Measurements from ENCODE around the gene PDZD2.

The PDZD2 gene

DNA sequence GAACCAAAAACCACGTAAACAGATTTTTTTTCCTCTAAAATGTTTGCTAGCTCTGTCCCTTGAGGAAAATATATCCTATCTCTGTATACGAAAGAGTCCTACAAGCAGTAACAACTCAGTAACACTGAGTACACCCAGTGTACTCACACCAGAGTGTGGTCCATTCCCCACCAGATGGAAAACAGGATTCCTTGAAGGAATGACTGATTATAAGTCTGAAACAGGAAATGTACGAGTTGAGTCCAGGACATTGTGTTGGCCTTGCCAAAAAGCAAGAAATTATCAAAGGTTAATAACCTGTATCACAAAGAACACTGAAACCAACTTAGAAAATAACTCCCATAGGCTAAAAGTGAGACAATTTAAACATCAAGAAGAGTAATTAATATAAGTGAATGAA is 514.8 kb downstream of the PDZD2 start:
- DNase-seq (ENCODE audit: low read depth, low spot score) = no peak
- Histone ChIP-seq H3K4me1 (ENCODE audit: insufficient read depth, insufficient read length) (no peaks in the 10 kb centered on the region), H3K27me3 (ENCODE audit: insufficient read depth, insufficient read length) (no peaks in the 10 kb centered on the region), H3K36me3 (ENCODE audit: insufficient read depth, insufficient read length, low read length) (peaks cover 8% of the 10 kb centered on the region), H3K9me3 (ENCODE audit: insufficient read depth, low read length) (no peaks in the 10 kb centered on the region), H3K9ac (ENCODE audit: insufficient read length, low read depth) (no peak overlapping the region), H3K4me3 (ENCODE audit: insufficient read length, low read depth) (no peak overlapping the region)
- TF ChIP-seq ZNF274 (IDR thresholded peaks at IDR 0.05; ENCODE audit: low read depth, low read length) (no peak), SUZ12 (IDR thresholded peaks at IDR 0.05; ENCODE audit: extremely low read depth, insufficient read depth, insufficient read length) (no peak), YY1 (IDR thresholded peaks at IDR 0.05; ENCODE audit: insufficient read depth, insufficient read length) (no peak)

DNA sequence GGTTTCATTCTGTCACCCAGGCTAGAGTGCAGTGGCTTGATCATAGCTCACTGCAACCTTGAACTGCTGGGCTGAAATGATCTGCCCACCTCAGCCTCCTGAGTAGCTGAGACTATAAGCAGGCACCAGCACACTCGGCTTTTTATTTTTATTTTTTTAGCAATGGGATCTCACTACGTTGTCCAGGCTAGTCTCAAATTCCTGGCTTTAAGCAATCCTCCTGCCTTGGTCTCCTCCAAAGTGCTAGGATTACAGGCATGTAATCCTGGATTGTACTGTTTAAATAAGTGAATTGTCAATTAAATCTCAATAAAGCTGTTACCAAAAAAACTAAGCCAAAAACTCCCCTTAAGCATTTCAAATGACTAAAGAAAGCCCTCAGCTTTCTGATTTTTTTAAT is 516.3 kb downstream of the PDZD2 start:
- Histone ChIP-seq H3K4me3 (ENCODE audit: insufficient read length, low read depth) (no peak overlapping the region), H3K36me3 (ENCODE audit: insufficient read depth, insufficient read length, low read length) (peaks cover 16% of the 10 kb centered on the region), H3K27me3 (ENCODE audit: insufficient read depth, insufficient read length) (no peaks in the 10 kb centered on the region), H3K9me3 (ENCODE audit: insufficient read depth, low read length) (no peaks in the 10 kb centered on the region), H3K4me1 (ENCODE audit: insufficient read depth, insufficient read length) (no peaks in the 10 kb centered on the region), H3K9ac (ENCODE audit: insufficient read length, low read depth) (no peak overlapping the region)
- DNase-seq (ENCODE audit: low read depth, low spot score) = no peak
- TF ChIP-seq SUZ12 (IDR thresholded peaks at IDR 0.05; ENCODE audit: extremely low read depth, insufficient read depth, insufficient read length) = no peak
- TF ChIP-seq ZNF274 (IDR thresholded peaks at IDR 0.05; ENCODE audit: low read depth, low read length) = no peak
- no peak for TF ChIP-seq YY1 (IDR thresholded peaks at IDR 0.05; ENCODE audit: insufficient read depth, insufficient read length)

- TF ChIP-seq YY1 (IDR thresholded peaks at IDR 0.05; ENCODE audit: insufficient read depth, insufficient read length) = no peak
- TF ChIP-seq ZNF274 (IDR thresholded peaks at IDR 0.05; ENCODE audit: low read depth, low read length) = no peak
- no peak for TF ChIP-seq SUZ12 (IDR thresholded peaks at IDR 0.05; ENCODE audit: extremely low read depth, insufficient read depth, insufficient read length)
- Histone ChIP-seq H3K9me3 (ENCODE audit: insufficient read depth, low read length) (no peaks in the 10 kb centered on the region), H3K36me3 (ENCODE audit: insufficient read depth, insufficient read length, low read length) (peaks cover 16% of the 10 kb centered on the region), H3K27me3 (ENCODE audit: insufficient read depth, insufficient read length) (no peaks in the 10 kb centered on the region), H3K4me3 (ENCODE audit: insufficient read length, low read depth) (no peak overlapping the region), H3K4me1 (ENCODE audit: insufficient read depth, insufficient read length) (no peaks in the 10 kb centered on the region), H3K9ac (ENCODE audit: insufficient read length, low read depth) (no peak overlapping the region)
- DNase-seq (ENCODE audit: low read depth, low spot score) = no peak
Observed at GRCh38 chr5:32156635-32157034, 517.7 kb downstream of the PDZD2 start.

- Histone ChIP-seq H3K4me1 (ENCODE audit: insufficient read depth, insufficient read length) (no peaks in the 10 kb centered on the region), H3K9ac (ENCODE audit: insufficient read length, low read depth) (no peak overlapping the region), H3K9me3 (ENCODE audit: insufficient read depth, low read length) (no peaks in the 10 kb centered on the region), H3K27me3 (ENCODE audit: insufficient read depth, insufficient read length) (no peaks in the 10 kb centered on the region), H3K4me3 (ENCODE audit: insufficient read length, low read depth) (no peak overlapping the region), H3K36me3 (ENCODE audit: insufficient read depth, insufficient read length, low read length) (peaks cover 16% of the 10 kb centered on the region)
- no peak for TF ChIP-seq YY1 (IDR thresholded peaks at IDR 0.05; ENCODE audit: insufficient read depth, insufficient read length)
- no peak for TF ChIP-seq ZNF274 (IDR thresholded peaks at IDR 0.05; ENCODE audit: low read depth, low read length)
- no peak for TF ChIP-seq SUZ12 (IDR thresholded peaks at IDR 0.05; ENCODE audit: extremely low read depth, insufficient read depth, insufficient read length)
- DNase-seq (ENCODE audit: low read depth, low spot score) = no peak
Observed at GRCh38 chr5:32157078-32157477, 518.1 kb downstream of the PDZD2 start.

DNA sequence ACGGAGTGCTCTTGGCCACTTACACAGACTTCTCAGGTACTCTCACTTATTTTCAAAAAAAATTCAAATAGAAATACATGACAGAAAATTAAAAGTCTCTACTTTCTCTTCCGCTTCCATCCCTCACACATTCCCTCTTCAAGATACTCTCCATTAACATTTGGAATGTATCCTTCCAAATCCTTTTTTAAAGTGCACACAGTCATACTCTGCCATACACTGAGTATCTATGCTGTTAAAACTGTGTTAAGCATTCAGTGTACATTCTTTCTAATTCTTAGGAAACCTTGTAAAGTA is 519.7 kb downstream of the PDZD2 start:
- no peak overlapping the region for H3K9ac ChIP-seq (ENCODE audit: insufficient read length, low read depth)
- H3K4me1 ChIP-seq (ENCODE audit: insufficient read depth, insufficient read length) = no peaks in the 10 kb centered on the region
- H3K9me3 ChIP-seq (ENCODE audit: insufficient read depth, low read length) = no peaks in the 10 kb centered on the region
- TF ChIP-seq SUZ12 (IDR thresholded peaks at IDR 0.05; ENCODE audit: extremely low read depth, insufficient read depth, insufficient read length) (no peak), YY1 (IDR thresholded peaks at IDR 0.05; ENCODE audit: insufficient read depth, insufficient read length) (no peak), ZNF274 (IDR thresholded peaks at IDR 0.05; ENCODE audit: low read depth, low read length) (no peak)
- H3K4me3 ChIP-seq (ENCODE audit: insufficient read length, low read depth) = no peak overlapping the region
- H3K36me3 ChIP-seq (ENCODE audit: insufficient read depth, insufficient read length, low read length) = peaks cover 16% of the 10 kb centered on the region
- H3K27me3 ChIP-seq (ENCODE audit: insufficient read depth, insufficient read length) = no peaks in the 10 kb centered on the region
- no peak for DNase-seq (ENCODE audit: low read depth, low spot score)

DNA sequence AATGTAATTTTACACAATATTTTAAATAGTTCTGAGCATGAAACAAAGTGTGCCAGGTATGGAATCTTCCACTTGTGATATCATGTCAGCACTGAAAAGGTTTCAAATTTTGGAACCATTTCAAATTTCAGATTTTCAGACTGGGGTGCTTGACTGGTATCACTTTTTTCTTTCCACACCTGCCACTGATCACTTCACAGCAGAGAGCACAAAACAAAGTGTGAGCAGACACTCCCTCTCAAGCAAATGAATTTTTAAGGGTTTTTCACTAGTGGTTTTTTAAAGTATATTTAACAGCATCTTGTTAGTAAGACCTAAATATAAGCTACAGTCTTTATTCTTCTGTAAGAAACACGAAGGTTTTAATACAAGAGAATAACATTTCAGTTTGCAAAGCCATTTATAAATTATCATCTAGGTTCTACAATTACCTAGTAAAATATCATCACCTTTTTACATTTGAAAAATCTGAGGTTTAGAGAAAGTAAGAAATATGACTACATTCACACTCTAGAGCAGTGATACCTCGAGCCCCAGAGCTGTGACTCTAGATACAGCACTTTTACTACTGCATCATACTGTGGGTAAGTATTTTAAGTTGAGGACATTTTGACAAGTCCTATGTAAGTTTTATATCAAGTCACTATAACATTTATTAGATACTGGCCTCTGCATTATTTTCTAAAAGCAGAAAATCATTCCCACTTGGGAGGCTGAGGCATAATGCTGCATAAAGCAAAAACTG is 520.6 kb downstream of the PDZD2 start:
- no peak overlapping the region for H3K4me3 ChIP-seq (ENCODE audit: insufficient read length, low read depth)
- TF ChIP-seq SUZ12 (IDR thresholded peaks at IDR 0.05; ENCODE audit: extremely low read depth, insufficient read depth, insufficient read length) (no peak), ZNF274 (IDR thresholded peaks at IDR 0.05; ENCODE audit: low read depth, low read length) (no peak), YY1 (IDR thresholded peaks at IDR 0.05; ENCODE audit: insufficient read depth, insufficient read length) (no peak)
- peaks cover 16% of the 10 kb centered on the region for H3K36me3 ChIP-seq (ENCODE audit: insufficient read depth, insufficient read length, low read length)
- H3K9me3 ChIP-seq (ENCODE audit: insufficient read depth, low read length) = no peaks in the 10 kb centered on the region
- no peak overlapping the region for H3K9ac ChIP-seq (ENCODE audit: insufficient read length, low read depth)
- H3K4me1 ChIP-seq (ENCODE audit: insufficient read depth, insufficient read length) = no peaks in the 10 kb centered on the region
- no peak for DNase-seq (ENCODE audit: low read depth, low spot score)
- H3K27me3 ChIP-seq (ENCODE audit: insufficient read depth, insufficient read length) = no peaks in the 10 kb centered on the region

- no peaks in the 10 kb centered on the region for H3K27me3 ChIP-seq (ENCODE audit: insufficient read depth, insufficient read length)
- H3K36me3 ChIP-seq (ENCODE audit: insufficient read depth, insufficient read length, low read length) = peaks cover 16% of the 10 kb centered on the region
- no peak overlapping the region for H3K4me3 ChIP-seq (ENCODE audit: insufficient read length, low read depth)
- TF ChIP-seq SUZ12 (IDR thresholded peaks at IDR 0.05; ENCODE audit: extremely low read depth, insufficient read depth, insufficient read length) = no peak
- no peak for TF ChIP-seq ZNF274 (IDR thresholded peaks at IDR 0.05; ENCODE audit: low read depth, low read length)
- TF ChIP-seq YY1 (IDR thresholded peaks at IDR 0.05; ENCODE audit: insufficient read depth, insufficient read length) = no peak
- H3K9me3 ChIP-seq (ENCODE audit: insufficient read depth, low read length) = no peaks in the 10 kb centered on the region
- no peak overlapping the region for H3K9ac ChIP-seq (ENCODE audit: insufficient read length, low read depth)
- no peak for DNase-seq (ENCODE audit: low read depth, low spot score)
- H3K4me1 ChIP-seq (ENCODE audit: insufficient read depth, insufficient read length) = no peaks in the 10 kb centered on the region
Observed at GRCh38 chr5:32160228-32160627, 521.3 kb downstream of the PDZD2 start.

Measured in NT2/D1 (cell line).